Measurements from ENCODE around the gene PCDH15. TPM values are rescaled to one million over a fixed set of nuclear protein-coding genes. Genes with fewer than 3 reads are reported as not detected.

PCDH15 gene
- total and polyA plus RNA-seq, 2 experiments from 2014 or later = 0.29 to 0.66 TPM

- no peak for ATAC-seq
- H3K36me3 ChIP-seq (ENCODE audit: insufficient read depth) = no peaks in the 10 kb centered on the region
- no peaks in the 10 kb centered on the region for H3K4me1 Mint-ChIP-seq
Measured at GRCh38 chr10:54808186-54808935, 7.3 kb upstream of the PCDH15 start.

More at GRCh38 chr10:54808186-54808935, 7.3 kb upstream of the PCDH15 start:
- Histone ChIP-seq H2AFZ (no peak overlapping the region), H3K27ac (ENCODE audit: low read depth) (no peak overlapping the region), H3F3A (replicated peaks; ENCODE audit: low read depth) (no peaks in the 10 kb centered on the region), H3K4me3 (no peak overlapping the region), H3K79me2 (replicated peaks; ENCODE audit: insufficient read depth) (no peaks in the 10 kb centered on the region), H4K20me1 (replicated peaks; ENCODE audit: insufficient read depth) (no peaks in the 10 kb centered on the region), H3K4me1 (ENCODE audit: insufficient read depth) (no peaks in the 10 kb centered on the region; the same call in 1 of the 2 replicates), H3K9me2 (ENCODE audit: insufficient read depth) (no peaks in the 10 kb centered on the region), H3K4me2 (no peak overlapping the region), H3K27me3 (ENCODE audit: insufficient read depth) (no peaks in the 10 kb centered on the region)
- no peak for DNase-seq (ENCODE audit: low spot score)
- Mint-ChIP-seq H3K4me3 (no peak overlapping the region), H3K27ac (no peak overlapping the region), H3K36me3 (ENCODE audit: low read depth) (no peaks in the 10 kb centered on the region), H3K9me3 (no peaks in the 10 kb centered on the region), H3K27me3 (ENCODE audit: insufficient read depth, low read depth, poor library complexity) (peaks cover 1% of the 10 kb centered on the region)
- TF ChIP-seq, protein P1, sequence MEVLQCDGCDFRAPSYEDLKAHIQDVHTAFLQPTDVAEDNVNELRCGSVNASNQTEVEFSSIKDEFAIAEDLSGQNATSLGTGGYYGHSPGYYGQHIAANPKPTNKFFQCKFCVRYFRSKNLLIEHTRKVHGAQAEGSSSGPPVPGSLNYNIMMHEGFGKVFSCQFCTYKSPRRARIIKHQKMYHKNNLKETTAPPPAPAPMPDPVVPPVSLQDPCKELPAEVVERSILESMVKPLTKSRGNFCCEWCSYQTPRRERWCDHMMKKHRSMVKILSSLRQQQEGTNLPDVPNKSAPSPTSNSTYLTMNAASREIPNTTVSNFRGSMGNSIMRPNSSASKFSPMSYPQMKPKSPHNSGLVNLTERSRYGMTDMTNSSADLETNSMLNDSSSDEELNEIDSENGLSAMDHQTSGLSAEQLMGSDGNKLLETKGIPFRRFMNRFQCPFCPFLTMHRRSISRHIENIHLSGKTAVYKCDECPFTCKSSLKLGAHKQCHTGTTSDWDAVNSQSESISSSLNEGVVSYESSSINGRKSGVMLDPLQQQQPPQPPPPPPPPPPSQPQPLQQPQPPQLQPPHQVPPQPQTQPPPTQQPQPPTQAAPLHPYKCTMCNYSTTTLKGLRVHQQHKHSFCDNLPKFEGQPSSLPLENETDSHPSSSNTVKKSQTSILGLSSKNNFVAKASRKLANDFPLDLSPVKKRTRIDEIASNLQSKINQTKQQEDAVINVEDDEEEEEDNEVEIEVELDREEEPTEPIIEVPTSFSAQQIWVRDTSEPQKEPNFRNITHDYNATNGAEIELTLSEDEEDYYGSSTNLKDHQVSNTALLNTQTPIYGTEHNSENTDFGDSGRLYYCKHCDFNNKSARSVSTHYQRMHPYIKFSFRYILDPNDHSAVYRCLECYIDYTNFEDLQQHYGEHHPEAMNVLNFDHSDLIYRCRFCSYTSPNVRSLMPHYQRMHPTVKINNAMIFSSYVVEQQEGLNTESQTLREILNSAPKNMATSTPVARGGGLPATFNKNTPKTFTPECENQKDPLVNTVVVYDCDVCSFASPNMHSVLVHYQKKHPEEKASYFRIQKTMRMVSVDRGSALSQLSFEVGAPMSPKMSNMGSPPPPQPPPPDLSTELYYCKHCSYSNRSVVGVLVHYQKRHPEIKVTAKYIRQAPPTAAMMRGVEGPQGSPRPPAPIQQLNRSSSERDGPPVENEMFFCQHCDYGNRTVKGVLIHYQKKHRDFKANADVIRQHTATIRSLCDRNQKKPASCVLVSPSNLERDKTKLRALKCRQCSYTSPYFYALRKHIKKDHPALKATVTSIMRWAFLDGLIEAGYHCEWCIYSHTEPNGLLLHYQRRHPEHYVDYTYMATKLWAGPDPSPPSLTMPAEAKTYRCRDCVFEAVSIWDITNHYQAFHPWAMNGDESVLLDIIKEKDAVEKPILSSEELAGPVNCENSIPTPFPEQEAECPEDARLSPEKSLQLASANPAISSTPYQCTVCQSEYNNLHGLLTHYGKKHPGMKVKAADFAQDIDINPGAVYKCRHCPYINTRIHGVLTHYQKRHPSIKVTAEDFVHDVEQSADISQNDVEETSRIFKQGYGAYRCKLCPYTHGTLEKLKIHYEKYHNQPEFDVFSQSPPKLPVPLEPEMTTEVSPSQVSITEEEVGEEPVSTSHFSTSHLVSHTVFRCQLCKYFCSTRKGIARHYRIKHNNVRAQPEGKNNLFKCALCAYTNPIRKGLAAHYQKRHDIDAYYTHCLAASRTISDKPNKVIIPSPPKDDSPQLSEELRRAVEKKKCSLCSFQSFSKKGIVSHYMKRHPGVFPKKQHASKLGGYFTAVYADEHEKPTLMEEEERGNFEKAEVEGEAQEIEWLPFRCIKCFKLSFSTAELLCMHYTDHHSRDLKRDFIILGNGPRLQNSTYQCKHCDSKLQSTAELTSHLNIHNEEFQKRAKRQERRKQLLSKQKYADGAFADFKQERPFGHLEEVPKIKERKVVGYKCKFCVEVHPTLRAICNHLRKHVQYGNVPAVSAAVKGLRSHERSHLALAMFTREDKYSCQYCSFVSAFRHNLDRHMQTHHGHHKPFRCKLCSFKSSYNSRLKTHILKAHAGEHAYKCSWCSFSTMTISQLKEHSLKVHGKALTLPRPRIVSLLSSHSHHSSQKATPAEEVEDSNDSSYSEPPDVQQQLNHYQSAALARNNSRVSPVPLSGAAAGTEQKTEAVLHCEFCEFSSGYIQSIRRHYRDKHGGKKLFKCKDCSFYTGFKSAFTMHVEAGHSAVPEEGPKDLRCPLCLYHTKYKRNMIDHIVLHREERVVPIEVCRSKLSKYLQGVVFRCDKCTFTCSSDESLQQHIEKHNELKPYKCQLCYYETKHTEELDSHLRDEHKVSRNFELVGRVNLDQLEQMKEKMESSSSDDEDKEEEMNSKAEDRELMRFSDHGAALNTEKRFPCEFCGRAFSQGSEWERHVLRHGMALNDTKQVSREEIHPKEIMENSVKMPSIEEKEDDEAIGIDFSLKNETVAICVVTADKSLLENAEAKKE (CRISPR knock-in tag; IDR thresholded peaks at IDR 0.05) = no peak
- TF ChIP-seq NANOG (IDR thresholded peaks at IDR 0.05; ENCODE audit: borderline replicate concordance) = no peak
